Endothelial cell of umbilical vein (primary cell): Measurements from ENCODE around the gene CSHL1.
"Not testable (repeated sequence)": the region's sequence is repeated elsewhere in the genome, so short reads cannot be mapped to it uniquely, and the experiment has no call there.

Experiments used
- CTCF ChIP-seq, 2 donors: IDR thresholded peaks; 1 replicate in 1 of 2; 2 replicates in 1 of 2; pipeline ENCODE4 v1.5.1; 2011; ENCODE audit warnings: low read length in 2 of 2, mild to moderate bottlenecking in 2 of 2, moderate library complexity in 2 of 2, control low read depth in 1 of 2, inconsistent platforms in 1 of 2, low read depth in 1 of 2; ENCODE audit not compliant: insufficient read depth in 1 of 2; ENCODE audit errors: extremely low read depth in 1 of 2
- EZH2 ChIP-seq: IDR thresholded peaks from 2 replicates; pipeline ENCODE4 v1.6.1; 2012; ENCODE audit warnings: borderline replicate concordance, low read depth, mild to moderate bottlenecking, moderate library complexity, low read length, inconsistent platforms; ENCODE audit not compliant: severe bottlenecking
- FOS ChIP-seq: IDR thresholded peaks from 2 replicates; pipeline ENCODE4 v1.6.1; 2011; ENCODE audit warnings: mild to moderate bottlenecking, low read length, moderate library complexity, borderline replicate concordance; ENCODE audit not compliant: insufficient read depth
- GATA2 ChIP-seq: IDR thresholded peaks from 2 replicates; pipeline ENCODE4 v1.7.0; 2011; ENCODE audit warnings: low read depth, mild to moderate bottlenecking, moderate library complexity, mixed read lengths, low read length; ENCODE audit not compliant: insufficient read length, insufficient read depth
- JUN ChIP-seq: IDR thresholded peaks from 2 replicates; pipeline ENCODE4 v1.6.1; 2011; ENCODE audit warnings: borderline replicate concordance, low read depth; ENCODE audit not compliant: insufficient read length, insufficient read depth
- MAX ChIP-seq: IDR thresholded peaks from 2 replicates; pipeline ENCODE4 v1.6.1; 2011; ENCODE audit not compliant: insufficient read depth, insufficient read length
- MYC ChIP-seq: IDR thresholded peaks from one replicate; pipeline ENCODE4 v1.6.1; 2011; ENCODE audit warnings: mild to moderate bottlenecking, low read depth, low read length
- POLR2A ChIP-seq: IDR thresholded peaks from 2 replicates; pipeline ENCODE4 v1.6.1; 2012; ENCODE audit warnings: low read depth, mild to moderate bottlenecking, control low read depth, low read length
- POLR2AphosphoS5 ChIP-seq: IDR thresholded peaks from 2 replicates; pipeline ENCODE4 v1.6.1; 2012; ENCODE audit warnings: low read depth, mild to moderate bottlenecking, control low read depth, low read length, moderate library complexity; ENCODE audit not compliant: insufficient read depth

- not testable (repeated sequence) for TF ChIP-seq CTCF (IDR thresholded peaks at IDR 0.05; ENCODE audit: extremely low read depth in 1 of 2, insufficient read depth in 1 of 2, low read depth in 1 of 2, low read length in 2 of 2); FOS; MAX; EZH2; POLR2AphosphoS5; POLR2A; MYC; JUN; GATA2
Measured at GRCh38 chr17:63901971-63902370, 9.1 kb downstream of the CSHL1 start.
